DMS79 treated with DMSO at 0.1 percent for 48 hours (cell line): ENCODE measurements around the gene PXK.

Experiments
- DNase-seq: peaks from one replicate; lab custom pipeline; 2025; lab: John Stamatoyannopoulos, UW

PXK gene

DNA sequence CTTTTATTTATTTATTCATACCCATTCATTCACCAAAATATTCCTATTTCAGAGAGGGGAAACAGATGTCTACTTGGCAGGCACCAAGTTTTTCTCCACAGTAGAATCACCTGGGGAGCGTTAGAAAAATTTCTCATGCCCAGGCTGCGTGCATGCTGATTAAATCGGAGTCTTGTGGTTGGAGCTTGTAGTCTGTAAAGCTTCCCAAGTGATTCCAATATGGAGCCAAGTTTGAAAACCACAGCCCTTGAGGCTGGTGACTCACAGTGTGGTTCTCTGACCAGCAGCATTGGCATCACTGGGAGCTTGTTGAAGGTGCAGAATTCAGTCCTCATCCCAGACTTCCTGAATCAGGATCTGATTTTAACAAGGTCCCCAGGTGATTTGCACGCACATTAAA is 51.2 kb downstream of the PXK start:
- DNase-seq: peak; percentile 73

DNA sequence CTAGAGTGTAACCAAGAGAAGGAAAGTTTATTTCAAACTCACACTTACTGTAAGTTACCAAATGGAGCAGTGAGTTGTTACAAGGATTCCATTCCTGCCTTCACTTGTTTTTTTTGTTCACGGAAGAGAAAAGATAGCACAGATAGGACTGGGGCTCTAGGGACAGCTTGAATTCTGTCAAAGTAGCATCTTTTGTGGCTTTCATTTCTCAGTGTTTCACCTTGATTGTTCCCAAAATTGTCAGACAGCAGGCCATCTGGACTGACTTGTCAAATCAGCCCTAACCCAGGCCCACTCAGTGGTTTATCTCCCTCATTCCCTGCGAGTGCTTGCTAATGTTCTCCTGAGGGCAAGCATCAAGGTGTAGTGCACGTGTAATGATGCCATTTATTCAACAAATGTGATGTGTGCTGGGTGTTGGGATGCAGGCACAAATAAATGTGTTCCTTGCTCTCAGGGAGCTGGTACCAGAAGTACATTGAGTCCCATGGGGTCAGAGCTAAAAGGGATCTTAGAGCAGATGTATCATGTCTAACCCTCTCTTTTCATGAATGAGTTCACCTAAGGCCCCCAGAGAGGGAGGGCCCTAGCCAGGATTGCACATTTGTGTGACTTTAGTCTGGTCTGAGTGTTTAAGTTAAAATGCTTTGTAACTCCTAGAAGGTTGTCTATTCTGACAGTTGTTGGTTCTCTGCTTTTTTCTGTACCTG is 51.8 kb downstream of the PXK start:
- DNase-seq: no peak

DNA sequence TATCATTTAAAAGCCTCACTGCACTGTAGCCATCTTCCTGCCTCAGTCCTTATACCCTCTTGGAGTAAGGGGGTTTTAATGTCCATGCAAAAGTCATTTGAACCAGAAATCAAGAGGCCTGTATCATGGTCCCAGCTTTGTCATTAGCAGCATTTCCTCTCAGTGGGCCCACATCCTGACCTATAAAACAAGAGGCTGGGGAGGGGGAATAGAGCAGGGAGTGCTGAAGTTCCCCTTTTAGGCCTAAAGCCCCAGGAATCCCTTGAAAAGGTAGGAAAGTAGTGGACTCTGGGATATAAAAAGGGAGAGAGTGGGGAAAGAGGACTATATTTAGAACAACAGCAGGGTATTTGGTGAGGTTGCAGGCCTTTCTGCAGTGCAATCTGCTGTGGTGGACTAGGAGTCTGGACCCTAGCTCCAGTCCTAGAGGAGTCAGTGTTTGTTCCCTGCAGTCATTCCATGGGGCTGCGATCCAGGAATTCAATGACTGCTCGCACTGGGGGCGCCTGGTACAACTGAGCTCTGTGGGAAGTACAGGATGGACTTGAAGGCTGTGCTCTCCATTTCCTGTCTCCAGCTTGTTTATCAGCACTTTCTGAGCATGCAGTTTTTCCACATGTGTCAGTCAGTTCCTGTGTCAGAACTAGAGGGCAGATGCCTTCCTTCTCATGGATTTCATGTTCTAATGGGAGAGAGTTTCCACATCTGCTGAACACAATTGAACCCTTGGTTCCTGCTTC is 54.1 kb downstream of the PXK start:
- DNase-seq: no peak

DNA sequence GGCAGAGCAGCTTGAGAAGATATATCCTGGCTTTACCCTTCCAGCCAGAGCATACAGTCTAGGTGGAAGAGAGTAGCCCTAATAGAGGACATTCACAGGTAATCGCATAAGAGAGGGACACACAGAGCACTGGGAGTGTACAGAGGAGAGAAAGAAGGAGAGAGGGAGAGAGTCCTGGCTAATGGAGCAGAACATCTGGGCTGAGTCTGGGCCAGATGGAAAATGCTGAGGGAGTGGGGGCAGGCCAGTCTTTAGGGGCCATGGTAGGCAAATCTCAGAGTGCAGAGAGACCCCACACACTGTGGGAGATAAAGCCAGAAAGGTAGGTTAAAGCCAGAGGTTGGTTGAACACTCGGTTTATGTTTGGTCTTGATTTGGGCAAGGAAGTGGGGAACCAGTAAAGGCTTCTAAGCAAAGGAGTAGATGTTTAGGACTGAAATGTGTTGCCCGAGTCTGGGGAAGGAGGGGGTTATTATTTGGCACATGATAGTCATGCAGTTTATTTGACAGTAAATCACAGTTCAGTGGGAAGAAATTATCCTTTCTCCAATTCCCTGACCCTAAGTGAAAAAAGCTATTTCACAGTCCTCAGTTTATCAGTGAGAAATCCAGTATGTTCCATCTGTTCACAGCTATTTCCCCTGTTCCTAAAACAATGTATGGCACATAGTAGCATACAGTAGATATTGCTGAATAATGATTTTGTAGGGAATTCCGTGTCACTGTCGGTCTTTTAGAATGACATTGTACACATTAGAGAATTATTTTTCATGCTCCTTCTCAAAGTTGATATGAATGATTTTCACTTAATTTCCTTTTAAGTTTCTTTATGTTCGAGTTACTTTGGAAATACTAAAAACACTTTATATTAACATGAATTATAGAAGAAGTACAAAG is 55.2 kb downstream of the PXK start:
- DNase-seq: no peak

DNA sequence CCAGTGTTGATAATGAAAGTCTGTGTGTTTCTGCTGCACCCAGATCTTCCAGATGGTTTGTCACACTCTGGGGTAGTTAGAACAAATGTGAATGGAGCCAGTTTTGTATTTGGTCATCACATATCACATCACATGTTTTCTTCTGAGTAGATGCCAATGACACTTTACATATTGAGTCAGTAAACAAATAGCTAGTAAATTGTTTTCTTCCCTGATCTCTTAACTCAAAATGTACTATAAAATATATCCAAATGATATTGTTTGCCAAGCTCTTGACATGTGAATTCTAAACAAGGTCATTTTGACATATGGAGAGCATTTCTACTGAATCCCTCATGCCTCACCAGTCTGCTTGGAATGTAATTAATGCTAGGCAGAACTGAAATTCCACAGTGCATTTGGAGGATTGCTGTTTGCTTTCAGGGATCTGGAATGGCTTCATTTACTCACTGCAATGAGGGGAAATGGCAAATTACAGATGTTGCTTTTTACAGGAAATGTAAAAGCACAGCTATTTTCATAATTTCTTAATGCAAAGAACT is 55.9 kb downstream of the PXK start:
- DNase-seq: no peak

DNA sequence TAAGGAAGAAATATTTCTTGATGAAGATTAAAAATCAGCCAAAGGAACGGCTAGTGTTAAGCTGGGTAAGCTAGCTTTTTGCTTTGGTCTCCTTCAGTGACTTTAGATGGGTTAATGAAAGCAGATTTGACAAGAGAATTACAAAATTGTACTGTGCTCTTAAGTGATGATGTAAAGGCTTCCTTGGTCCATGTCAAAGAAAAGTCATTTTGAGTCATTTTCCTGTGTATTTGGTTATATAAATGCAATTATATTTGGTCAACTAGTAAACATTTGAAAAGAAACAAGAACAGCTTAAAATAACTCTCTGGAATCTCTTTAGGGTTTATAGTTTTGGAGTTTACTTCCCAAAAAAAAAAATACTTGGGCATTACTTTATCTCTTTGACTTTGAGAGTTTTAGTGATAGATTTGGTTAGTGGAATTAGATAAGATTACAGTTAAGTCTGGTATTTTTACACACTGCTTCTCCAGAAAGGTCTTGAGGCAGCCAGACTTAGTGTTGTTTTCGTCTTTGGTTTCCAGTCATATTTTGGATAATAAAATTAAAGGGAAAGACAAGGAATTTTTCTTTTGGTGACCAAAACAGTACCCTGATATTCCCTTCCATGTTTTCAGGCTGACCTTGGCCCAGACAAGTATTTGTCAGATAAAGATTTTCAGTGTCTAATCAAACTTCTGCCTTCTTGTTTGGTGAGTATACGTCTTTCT is 58.6 kb downstream of the PXK start:
- DNase-seq: no peak

DNA sequence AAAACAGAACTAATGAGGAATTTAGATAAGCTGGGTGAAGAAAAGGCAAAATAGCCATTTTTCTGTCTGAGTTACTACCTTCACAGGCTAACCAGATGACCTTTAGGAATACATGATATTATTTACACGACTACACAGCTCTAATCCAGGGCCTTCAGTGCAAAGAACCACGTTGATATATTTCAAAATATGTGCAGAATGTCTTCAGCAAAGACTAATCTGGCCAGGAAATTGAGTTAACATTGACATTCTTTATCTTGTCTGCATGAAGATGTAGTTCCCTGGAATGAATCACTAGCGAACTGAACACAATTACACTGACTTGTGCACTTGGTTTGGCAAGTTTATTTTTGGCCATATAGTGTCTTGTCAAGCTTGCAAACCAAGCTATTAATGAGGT is 59.5 kb downstream of the PXK start:
- no peak for DNase-seq

DNA sequence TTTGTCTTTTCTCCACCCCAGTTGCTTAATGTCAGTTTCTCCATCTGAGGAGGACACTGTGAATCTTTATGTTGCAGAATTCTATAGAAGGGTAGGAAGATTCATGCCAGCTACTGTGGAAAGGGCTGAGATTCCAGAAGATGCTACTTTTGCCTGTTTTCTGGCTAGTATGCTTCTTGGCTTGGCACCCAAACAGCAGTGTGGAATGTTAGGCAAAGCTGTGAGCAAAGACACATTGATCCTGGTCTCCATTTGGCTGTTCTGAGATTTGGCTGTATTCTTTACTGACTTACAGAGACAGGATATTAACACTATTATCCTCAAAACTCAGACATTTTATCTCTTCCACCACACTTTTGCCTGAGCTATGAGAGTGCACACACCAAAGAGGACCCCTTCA is 61.6 kb downstream of the PXK start:
- DNase-seq: no peak

DNA sequence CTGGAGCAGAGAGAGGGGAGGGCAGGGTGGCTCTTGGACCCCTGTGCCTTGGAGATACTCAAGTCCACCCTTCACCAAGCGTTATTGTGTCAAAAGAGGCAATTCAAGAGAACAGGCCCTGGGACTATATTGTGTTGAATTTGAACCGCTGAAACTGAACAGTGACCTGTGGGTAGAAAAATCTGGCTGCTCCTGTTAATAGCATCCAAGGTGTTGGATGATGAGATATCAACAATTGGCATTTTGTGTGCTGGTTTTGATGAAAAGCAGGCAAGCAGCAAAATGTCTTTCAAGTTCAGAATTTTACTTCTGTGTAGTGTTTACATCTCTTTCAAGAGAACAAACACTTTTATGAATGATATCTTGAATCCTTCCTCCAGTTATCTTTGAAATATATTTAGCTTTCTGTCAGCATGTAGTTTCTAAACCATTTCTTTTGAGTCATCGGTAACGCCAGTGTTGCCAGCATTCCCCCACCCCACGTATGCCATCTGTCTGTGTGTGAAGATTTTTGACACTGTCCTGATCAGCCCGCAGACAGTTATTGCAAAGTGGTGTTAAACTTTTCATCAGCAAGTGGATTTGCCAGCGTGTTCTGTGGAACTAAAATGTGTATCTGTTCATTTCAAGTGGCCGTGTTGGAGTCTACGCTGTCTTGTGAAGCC is 66.1 kb downstream of the PXK start:
- DNase-seq: no peak

DNA sequence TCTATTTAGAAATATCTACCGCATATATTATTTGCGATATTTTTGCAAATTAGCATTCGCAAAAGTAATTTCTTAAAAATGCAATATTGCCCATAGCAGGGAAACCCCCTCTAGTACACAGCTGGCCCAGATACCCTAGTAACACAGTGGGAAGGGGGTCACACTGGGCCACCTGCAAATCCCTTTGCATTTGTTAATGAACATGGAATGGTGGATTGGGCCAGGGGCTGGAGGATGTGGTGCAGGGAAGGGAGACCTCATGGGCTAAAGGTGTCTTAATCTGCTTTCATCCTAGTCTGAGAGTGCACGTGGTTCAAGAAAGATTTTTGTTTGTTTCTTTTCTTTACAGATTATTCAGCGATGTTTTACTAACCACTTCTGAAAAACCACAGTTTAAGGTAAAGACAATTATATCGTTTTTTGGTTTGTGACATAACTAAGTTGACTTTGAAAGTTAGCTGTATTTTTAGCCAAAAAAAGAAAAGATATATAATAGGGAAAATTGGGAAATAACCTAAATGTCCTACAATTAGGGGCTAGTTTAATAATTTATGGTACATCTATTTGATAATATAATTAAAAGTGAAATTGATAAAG is 70.9 kb downstream of the PXK start:
- no peak for DNase-seq

DNA sequence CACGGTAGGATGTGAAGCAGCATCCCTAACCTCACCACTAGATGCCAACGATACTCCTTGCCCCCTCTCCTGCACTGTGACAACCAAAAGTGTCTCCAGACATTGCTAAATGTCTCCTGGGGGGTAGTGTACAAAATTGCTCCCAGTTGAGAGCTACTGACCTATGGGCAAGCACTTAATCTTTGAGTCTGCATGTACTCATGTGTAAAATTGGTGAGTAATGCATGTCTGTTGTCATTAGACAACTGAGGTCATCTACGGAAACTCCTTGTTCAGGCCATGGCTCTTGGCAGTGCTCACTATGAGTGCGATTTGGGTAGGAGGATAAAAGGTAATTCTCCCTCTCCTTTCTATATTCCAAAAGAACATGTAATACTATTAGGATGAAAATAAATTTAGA is 71.7 kb downstream of the PXK start:
- no peak for DNase-seq

DNA sequence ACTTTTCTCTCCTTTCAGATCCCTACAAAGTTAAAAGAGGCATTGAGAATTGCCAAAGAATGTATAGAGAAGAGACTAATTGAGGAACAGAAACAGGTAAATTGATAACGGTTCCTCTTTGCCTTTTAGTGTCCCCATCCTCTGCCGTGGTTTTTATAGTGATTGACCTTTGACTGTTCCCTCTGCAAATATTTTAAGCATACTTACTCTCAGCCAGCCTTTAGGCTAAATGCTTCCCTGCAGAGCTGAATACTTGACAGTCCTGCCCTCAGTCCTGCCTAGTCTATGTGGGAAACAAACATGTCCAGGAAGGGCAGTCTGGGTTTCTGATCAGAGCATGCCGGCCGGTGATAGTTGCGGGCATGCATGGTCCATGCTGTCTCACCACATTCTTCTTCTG is 76.2 kb downstream of the PXK start:
- DNase-seq: no peak

DNA sequence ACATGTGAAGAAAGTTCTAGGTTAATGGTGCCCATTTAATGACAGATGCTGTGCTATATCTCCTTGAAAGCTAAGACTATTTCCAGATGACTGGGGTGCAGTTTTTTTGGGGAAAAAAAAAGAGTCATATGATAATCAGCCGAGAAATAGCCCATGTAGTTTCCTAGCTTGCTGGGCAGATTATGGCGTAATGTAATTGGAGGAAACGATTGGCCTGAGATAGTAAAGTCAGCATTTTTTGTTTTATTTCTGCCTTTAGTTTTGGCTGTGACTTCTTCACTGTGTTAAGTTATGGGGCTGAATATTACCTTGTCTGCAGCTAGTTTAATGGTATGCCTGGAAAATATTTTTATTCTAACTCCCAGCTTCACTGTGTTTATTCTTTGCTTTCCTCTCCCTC is 77.0 kb downstream of the PXK start:
- DNase-seq: no peak

DNA sequence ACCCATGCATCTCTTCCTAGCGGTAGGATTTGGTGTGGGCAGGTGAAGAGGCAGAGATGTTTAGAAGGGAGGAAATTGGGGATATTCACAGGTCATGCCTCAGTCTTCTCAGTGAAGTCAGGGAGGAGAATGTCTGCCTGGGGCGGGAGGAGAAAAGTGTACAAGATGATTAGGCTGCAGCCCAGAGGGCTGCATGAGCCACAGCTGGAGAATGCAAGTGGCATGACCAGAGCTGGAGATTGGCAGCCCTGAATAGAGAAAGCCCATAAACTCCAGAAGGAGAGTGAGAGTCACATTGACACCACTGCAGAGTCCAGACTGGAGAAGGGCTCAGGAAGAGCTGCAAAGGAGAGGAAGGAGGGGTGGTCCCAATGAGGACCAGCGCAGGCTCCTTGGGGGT is 78.3 kb downstream of the PXK start:
- no peak for DNase-seq

DNA sequence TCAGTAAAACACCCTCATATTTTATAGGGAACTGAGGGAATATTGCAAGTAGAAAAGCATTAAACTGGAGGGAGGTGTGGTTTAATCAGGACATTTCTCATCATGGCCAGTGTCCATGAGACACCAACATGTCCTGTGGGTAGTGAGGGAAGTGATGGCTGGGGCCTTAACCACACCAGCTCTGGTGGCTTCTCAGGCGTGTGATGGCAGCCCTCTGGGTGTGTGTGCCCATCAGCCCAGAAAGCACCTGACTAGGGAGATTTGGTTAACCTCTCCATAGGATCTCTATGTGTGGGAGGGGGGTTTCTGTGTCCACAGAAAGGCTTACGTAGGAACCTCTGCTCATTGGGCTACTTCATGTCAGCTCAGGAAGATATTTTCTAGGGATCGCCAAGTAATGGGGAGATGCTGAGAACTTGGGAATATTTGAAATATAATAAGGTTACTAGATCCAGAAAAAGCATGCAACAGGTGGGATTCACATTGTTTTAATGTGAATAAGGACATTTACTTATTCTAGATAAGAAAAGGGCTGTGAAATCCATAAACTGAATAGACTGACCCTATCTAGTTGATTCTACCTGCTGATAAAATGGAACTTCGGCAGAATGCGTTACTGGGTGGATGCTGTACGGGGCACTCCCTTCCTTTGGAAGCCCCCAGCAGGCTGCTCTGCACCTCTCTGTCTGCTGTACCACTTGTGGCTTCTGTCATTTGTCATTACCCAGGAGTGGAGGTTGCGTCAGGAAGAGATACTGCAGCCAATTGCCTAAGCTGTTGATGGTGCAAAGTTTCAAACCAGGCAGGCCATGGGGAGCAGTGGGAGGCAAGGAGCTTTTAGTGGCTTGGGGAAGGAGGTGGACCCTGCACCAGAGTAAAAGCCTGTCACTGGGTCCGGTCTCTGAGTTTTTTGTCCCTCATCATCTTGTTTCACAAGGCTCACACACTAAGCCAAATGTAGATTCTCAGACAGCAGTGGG is 79.4 kb downstream of the PXK start:
- no peak for DNase-seq

DNA sequence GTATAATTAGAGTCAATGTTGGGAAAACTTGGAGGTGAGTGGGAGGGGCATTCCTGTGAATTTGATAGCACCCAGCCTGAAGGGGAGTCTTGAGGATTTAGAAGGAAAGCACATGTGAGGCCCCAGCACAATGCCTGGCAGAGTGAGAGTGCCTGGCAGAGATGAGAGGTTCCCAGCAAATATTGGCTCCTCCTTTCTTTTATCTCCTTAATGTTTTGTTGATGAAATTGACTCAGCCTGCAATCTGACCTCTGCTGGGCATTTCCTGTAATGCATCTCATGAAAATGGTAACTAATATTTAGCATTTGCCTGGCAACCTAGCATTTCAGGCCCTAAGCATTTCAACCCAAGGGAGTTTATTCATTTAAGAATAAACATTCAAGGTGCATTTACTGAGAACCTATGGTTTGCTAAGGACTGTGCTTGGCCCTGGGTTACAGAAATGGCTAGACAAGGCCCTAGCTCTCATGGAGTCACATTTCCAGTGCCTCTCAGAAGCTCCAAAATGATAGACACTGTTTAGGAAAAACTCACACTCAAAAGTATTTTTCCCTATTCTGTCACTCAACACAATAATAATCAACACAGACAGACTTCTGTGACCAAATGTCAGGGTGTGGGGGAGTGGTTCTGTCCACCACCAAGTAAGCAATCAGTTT is 82.0 kb downstream of the PXK start:
- peak; percentile 13 for DNase-seq

DNA sequence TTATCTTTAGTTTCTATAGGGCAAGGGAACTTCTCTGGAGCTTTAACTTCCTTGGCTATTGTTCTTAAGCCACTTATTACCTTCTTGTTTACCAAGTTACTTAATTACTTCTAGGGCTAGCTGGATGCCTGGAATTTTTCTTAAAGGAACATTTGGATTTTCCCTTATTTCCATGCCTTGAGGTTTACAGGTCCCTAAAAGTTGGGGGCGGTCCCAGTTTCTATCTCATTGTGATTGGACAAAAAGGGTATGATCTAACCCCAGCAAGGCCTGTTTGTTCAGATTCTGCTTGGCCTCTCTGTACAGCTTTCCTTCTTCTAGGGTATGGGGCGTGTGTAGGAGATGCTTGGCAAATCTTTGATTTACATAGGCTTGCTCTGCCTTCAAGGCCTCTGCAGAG is 83.5 kb downstream of the PXK start:
- no peak for DNase-seq

DNA sequence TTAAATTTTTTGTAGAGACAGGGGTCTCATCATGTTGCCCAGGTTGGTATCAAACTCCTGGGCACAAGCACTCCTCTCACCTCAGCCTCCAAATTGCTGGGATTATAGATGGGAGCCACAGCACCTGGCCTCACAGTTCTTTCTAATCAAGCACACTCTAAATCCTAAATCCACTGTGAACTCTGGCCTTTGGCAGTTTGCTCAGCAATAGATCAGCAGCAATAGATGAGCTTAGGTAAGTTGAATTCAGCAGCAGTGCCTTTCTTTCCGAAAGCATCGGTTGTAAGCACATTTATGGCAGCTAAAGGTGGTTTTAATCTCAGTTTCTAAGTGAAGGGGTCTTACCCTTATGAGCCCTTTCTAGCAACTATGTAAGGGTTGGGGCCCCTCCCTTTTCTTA is 84.4 kb downstream of the PXK start:
- no peak for DNase-seq

DNA sequence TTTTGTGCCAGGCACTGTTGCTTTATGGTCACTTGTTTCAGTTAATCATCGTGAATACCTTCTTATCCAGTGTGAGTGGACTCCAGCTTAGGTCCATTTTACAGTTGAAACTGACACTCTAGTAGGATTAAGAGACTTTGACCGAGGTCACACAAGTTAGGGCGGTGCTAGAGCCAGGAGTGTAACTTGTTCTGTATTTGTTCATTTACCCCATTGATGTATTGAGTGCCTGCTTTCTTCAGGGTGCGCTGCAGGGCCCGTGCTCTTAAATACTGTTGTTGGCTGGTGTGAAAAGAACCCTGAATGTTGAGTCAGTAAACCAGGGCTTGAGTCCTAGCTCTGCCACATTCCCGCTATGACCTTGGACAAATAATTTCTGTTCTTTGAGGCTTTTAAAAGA is 85.5 kb downstream of the PXK start:
- no peak for DNase-seq
